RWPE2 (cell line): ENCODE data around the gene IL22RA1.

Source experiments
- ATAC-seq: fragments of 200-7000 bp; cut with Tn5 transposase; 3 replicates; pipeline ENCODE4 v1.9.1; 2021; ENCODE audit warnings: low read depth
- DNase-seq: peaks from one replicate; pipeline ENCODE4 v3.0.0-alpha.2; 2020; ENCODE audit warnings: low spot score
- H3K27ac ChIP-seq: fragments of 450-650 bp; 2 replicates; pipeline ENCODE4 v1.5.1; 2017; ENCODE audit warnings: mild to moderate bottlenecking; ENCODE audit not compliant: poor library complexity, severe bottlenecking
- H3K27me3 ChIP-seq: fragments of 250-450 bp; sonication (Bioruptor Pico); 2 replicates; pipeline ENCODE4 v1.5.1; 2021; ENCODE audit warnings: mild to moderate bottlenecking, moderate library complexity; ENCODE audit not compliant: insufficient read depth, poor library complexity, severe bottlenecking
- H3K36me3 ChIP-seq: fragments of 250-450 bp; sonication (Bioruptor Pico); 2 replicates; pipeline ENCODE4 v1.5.1; 2020; ENCODE audit warnings: low read depth, mild to moderate bottlenecking, moderate library complexity
- H3K4me1 ChIP-seq: fragments of 250-450 bp; sonication (Bioruptor Pico); 2 replicates; pipeline ENCODE4 v1.5.1; 2021; ENCODE audit warnings: mild to moderate bottlenecking, moderate library complexity; ENCODE audit not compliant: insufficient read depth, poor library complexity, severe bottlenecking
- H3K4me3 ChIP-seq: fragments of 250-450 bp; sonication (Bioruptor Pico); 2 replicates; pipeline ENCODE4 v1.5.1; 2021; ENCODE audit warnings: mild to moderate bottlenecking, moderate library complexity; ENCODE audit not compliant: severe bottlenecking
- H3K9me3 ChIP-seq: fragments of 250-450 bp; sonication (Bioruptor Pico); 2 replicates; pipeline ENCODE4 v1.5.1; 2021; ENCODE audit warnings: mild to moderate bottlenecking, moderate library complexity; ENCODE audit not compliant: severe bottlenecking
- TF ChIP-seq, protein P1 (sequence below): fragments of 450-650 bp; IDR thresholded peaks from one replicate; pipeline ENCODE4 v1.5.1; 2017; ENCODE audit warnings: mild to moderate bottlenecking, moderate library complexity; ENCODE audit not compliant: poor library complexity, severe bottlenecking

Gene IL22RA1

DNA sequence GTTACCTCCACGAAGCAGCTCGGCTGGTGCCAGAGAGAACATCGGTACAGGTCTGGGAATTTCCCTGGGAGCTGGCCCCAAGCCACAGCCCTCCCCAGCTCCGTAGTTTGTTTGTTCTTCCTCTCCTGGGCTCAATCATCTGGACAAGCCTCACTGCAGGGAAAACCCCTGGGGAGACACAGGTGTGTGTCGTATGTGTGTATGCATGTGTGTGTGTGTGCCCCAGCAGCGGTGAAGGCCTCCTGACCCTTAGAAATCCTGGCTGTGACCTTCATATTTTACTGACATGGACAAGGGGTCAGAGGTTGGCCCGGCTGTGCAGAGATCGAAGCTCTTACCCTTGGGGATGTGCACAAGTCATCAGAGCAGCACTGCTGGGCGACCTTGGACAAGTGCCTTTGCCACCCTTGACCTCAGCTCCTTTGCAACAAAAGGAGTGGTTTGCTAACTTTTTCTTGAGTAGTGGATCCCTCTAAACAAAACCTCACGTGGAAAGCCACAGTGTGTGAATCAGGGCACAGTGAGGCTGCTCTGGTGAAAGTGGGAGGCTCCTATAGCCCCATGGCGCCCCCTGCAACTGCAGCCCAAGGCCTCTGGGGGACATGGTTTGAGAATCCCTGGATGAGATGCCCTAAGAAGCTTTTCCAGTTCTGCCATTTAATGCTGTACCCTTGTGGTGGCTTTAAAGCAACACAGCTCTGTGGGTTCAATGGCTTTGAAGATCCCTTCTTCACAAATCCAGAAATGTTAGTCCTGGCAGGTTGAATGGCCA lies 12.3 kb upstream of the IL22RA1 start:
- DNase-seq (no peak), ATAC-seq (no peak)
- Histone ChIP-seq H3K9me3 (no peaks in the 10 kb centered on the region), H3K27me3 (no peaks in the 10 kb centered on the region), H3K4me1 (peaks cover 13% of the 10 kb centered on the region), H3K36me3 (peaks cover 22% of the 10 kb centered on the region), H3K4me3 (no peak overlapping the region), H3K27ac (no peak overlapping the region)
- TF ChIP-seq, protein P1, sequence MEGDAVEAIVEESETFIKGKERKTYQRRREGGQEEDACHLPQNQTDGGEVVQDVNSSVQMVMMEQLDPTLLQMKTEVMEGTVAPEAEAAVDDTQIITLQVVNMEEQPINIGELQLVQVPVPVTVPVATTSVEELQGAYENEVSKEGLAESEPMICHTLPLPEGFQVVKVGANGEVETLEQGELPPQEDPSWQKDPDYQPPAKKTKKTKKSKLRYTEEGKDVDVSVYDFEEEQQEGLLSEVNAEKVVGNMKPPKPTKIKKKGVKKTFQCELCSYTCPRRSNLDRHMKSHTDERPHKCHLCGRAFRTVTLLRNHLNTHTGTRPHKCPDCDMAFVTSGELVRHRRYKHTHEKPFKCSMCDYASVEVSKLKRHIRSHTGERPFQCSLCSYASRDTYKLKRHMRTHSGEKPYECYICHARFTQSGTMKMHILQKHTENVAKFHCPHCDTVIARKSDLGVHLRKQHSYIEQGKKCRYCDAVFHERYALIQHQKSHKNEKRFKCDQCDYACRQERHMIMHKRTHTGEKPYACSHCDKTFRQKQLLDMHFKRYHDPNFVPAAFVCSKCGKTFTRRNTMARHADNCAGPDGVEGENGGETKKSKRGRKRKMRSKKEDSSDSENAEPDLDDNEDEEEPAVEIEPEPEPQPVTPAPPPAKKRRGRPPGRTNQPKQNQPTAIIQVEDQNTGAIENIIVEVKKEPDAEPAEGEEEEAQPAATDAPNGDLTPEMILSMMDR: no peak

DNA sequence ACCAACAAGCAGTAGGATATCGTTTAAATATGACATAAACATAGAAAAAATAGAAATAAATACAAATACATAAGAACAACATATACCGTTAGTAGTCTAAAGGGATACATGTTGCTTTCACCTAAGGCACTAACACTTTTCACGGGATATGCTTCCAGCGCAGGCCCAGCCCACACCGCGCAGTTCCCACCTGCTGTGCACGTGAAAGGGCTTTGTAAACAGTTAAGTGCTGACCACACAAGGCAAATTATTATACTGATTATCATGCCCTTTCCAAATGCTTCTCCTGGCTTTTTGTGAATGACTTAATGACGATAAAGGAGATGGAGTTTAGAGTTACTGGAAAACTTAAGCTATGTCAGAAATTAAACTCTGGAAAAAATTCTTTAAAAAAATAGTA lies 11.3 kb upstream of the IL22RA1 start:
- DNase-seq (no peak), ATAC-seq (no peak)
- TF ChIP-seq, protein P1: no peak
- peaks cover 22% of the 10 kb centered on the region for H3K36me3 ChIP-seq
- peaks cover 21% of the 10 kb centered on the region for H3K4me1 ChIP-seq
- no peak overlapping the region for H3K4me3 ChIP-seq
- no peaks in the 10 kb centered on the region for H3K9me3 ChIP-seq
- no peaks in the 10 kb centered on the region for H3K27me3 ChIP-seq
- H3K27ac ChIP-seq: no peak overlapping the region

GRCh38 chr1:24152631-24153494 lies 9.9 kb upstream of the IL22RA1 start:
- DNase-seq: no peak
- Histone ChIP-seq H3K27me3 (no peaks in the 10 kb centered on the region), H3K4me1 (peaks cover 21% of the 10 kb centered on the region), H3K9me3 (no peaks in the 10 kb centered on the region), H3K27ac (peak overlapping the region; percentile 93), H3K4me3 (no peak overlapping the region), H3K36me3 (peaks cover 15% of the 10 kb centered on the region)
- TF ChIP-seq, protein P1: no peak
- no peak for ATAC-seq

DNA sequence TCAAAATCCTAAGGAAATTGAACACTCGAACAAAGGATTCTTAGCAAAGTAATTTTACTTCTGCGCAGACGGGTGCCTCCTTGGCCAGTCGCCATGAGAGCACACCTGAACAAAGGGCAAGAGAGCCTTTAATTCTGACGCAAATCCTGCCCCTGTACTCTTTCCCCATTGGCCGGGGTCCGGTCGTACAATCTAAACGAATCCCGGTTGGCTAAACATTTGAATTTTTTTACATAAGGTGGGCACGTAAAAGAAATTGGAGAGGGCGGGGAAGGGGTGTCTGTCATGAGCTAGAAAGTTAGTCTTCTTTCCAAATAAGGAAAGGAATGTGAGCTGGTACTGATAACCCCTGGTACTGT lies 8.2 kb upstream of the IL22RA1 start:
- H3K4me3 ChIP-seq: peak overlapping the region; percentile 22
- DNase-seq (peak; percentile 94), ATAC-seq (peak; percentile 70)
- no peaks in the 10 kb centered on the region for H3K27me3 ChIP-seq
- peak overlapping the region; percentile 93 for H3K27ac ChIP-seq
- peaks cover 8% of the 10 kb centered on the region; the same call in 1 of the 2 replicates for H3K36me3 ChIP-seq
- H3K9me3 ChIP-seq: no peaks in the 10 kb centered on the region
- peaks cover 21% of the 10 kb centered on the region for H3K4me1 ChIP-seq
- TF ChIP-seq, protein P1: no peak
